Activated CD4-positive, alpha-beta T cell treated with anti-CD3 and anti-CD28 coated beads, Interleukin-2, amount 10 ng/mL, durations not matched to agents 24 days and 14 days (primary cell): ENCODE results near the gene SOAT2. TPM values are rescaled to one million over a fixed set of nuclear protein-coding genes. Genes with fewer than 3 reads are reported as not detected.
"Not testable (repeated sequence)": the region's sequence is repeated elsewhere in the genome, so short reads cannot be mapped to it uniquely, and the experiment has no call there.

Source experiments
- DNase-seq: peaks from one replicate; pipeline ENCODE4 v3.0.0; 2022
- H3K27ac Mint-ChIP-seq: one replicate; pipeline ENCODE4 v1.8.0; 2022; ENCODE audit warnings: mild to moderate bottlenecking, mixed read lengths
- H3K27me3 Mint-ChIP-seq: one replicate; pipeline ENCODE4 v1.8.0; 2022; ENCODE audit warnings: mixed read lengths
- H3K36me3 Mint-ChIP-seq: one replicate; pipeline ENCODE4 v1.8.0; 2022; ENCODE audit warnings: low read depth, mild to moderate bottlenecking, mixed read lengths
- H3K4me1 Mint-ChIP-seq: one replicate; pipeline ENCODE4 v1.8.0; 2021; ENCODE audit warnings: mixed read lengths
- H3K4me3 Mint-ChIP-seq: one replicate; pipeline ENCODE4 v1.8.0; 2022; ENCODE audit warnings: mild to moderate bottlenecking, moderate library complexity, mixed read lengths
- H3K9me3 Mint-ChIP-seq: one replicate; pipeline ENCODE4 v1.8.0; 2021; ENCODE audit warnings: mixed read lengths
- intact Hi-C: fragments of 100-400 bp; cut with micrococcal nuclease; formaldehyde crosslinking; loops from one replicate; pipeline ENCODE4 v1.15.1; 2023
- total RNA-seq: library from RNA; stranded (reverse); gene quantifications from 2 replicates; pipeline ENCODE4 v1.2.3, GENCODE V29; 2022

The SOAT2 gene
- total RNA-seq, 1 donor from 2014 or later, result not detected

GRCh38 chr12:53086361-53086760, 16.9 kb upstream of the SOAT2 start:
- no peak for DNase-seq
- Mint-ChIP-seq H3K27ac (no peak overlapping the region), H3K4me3 (no peak overlapping the region), H3K36me3 (no peaks in the 10 kb centered on the region), H3K9me3 (no peaks in the 10 kb centered on the region), H3K4me1 (peaks cover 2% of the 10 kb centered on the region), H3K27me3 (peaks cover 33% of the 10 kb centered on the region)
- intact Hi-C loops, result no loop called here

DNA sequence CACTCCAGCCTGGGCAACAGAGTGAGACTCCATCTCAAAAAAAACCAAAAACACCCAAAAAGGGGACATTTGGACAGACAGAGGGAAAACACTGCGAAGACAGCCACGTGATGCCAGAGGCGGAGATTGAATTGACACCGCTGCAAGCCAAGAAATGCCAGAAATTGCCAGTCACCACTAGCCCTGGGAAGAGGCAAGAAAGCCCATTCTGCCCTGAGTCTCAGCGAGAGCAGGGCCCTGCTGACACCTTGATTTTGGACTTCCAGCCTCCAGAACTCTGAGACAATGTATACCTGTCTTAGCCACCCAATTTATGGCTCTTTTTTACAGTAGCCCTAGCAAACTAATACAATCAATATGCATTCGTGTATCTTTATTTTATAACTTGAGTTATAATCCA, 13.2 kb upstream of the SOAT2 start:
- Mint-ChIP-seq H3K36me3 (no peaks in the 10 kb centered on the region), H3K4me3 (no peak overlapping the region), H3K9me3 (no peaks in the 10 kb centered on the region), H3K4me1 (no peaks in the 10 kb centered on the region), H3K27me3 (peaks cover 39% of the 10 kb centered on the region), H3K27ac (no peak overlapping the region)
- no peak for DNase-seq
- intact Hi-C loops, result no loop called here

GRCh38 chr12:53090554-53090953, 12.7 kb upstream of the SOAT2 start:
- intact Hi-C loops, result no loop called here
- no peak for DNase-seq
- Mint-ChIP-seq H3K27ac (no peak overlapping the region), H3K27me3 (peaks cover 38% of the 10 kb centered on the region), H3K4me1 (no peaks in the 10 kb centered on the region), H3K36me3 (no peaks in the 10 kb centered on the region), H3K4me3 (no peak overlapping the region), H3K9me3 (no peaks in the 10 kb centered on the region)

- H3K4me1 Mint-ChIP-seq, result peaks cover 2% of the 10 kb centered on the region
- H3K36me3 Mint-ChIP-seq, result no peaks in the 10 kb centered on the region
- intact Hi-C loops, result no loop called here
- no peak overlapping the region for H3K4me3 Mint-ChIP-seq
- peaks cover 40% of the 10 kb centered on the region for H3K27me3 Mint-ChIP-seq
- DNase-seq, result no peak
- H3K9me3 Mint-ChIP-seq, result no peaks in the 10 kb centered on the region
- no peak overlapping the region for H3K27ac Mint-ChIP-seq
Observed at GRCh38 chr12:53091756-53092155, 11.5 kb upstream of the SOAT2 start.

- DNase-seq, result no peak
- Mint-ChIP-seq H3K4me1 (peaks cover 17% of the 10 kb centered on the region), H3K27me3 (peaks cover 35% of the 10 kb centered on the region), H3K4me3 (no peak overlapping the region), H3K9me3 (no peaks in the 10 kb centered on the region), H3K27ac (no peak overlapping the region), H3K36me3 (no peaks in the 10 kb centered on the region)
- intact Hi-C loops, result no loop called here
Observed at GRCh38 chr12:53093777-53094393, 9.4 kb upstream of the SOAT2 start.

GRCh38 chr12:53094394-53094787, 8.9 kb upstream of the SOAT2 start:
- no peak for DNase-seq
- Mint-ChIP-seq H3K4me1 (peaks cover 22% of the 10 kb centered on the region), H3K36me3 (no peaks in the 10 kb centered on the region), H3K27ac (no peak overlapping the region), H3K4me3 (no peak overlapping the region), H3K9me3 (no peaks in the 10 kb centered on the region), H3K27me3 (peaks cover 37% of the 10 kb centered on the region)
- intact Hi-C loops, result no loop called here

- H3K9me3 Mint-ChIP-seq, DNase-seq, H3K27ac Mint-ChIP-seq, H3K36me3 Mint-ChIP-seq, H3K4me3 Mint-ChIP-seq: not testable (repeated sequence)
- Mint-ChIP-seq H3K27me3 (peaks cover 37% of the 10 kb centered on the region), H3K4me1 (peaks cover 23% of the 10 kb centered on the region)
- intact Hi-C loops, result loop anchor here (5.0 kb wide), 1 partner anchor 43 kb away; the partner anchor contains the start of gene TNS2
Observed at GRCh38 chr12:53094796-53095595, 8.3 kb upstream of the SOAT2 start.

DNA sequence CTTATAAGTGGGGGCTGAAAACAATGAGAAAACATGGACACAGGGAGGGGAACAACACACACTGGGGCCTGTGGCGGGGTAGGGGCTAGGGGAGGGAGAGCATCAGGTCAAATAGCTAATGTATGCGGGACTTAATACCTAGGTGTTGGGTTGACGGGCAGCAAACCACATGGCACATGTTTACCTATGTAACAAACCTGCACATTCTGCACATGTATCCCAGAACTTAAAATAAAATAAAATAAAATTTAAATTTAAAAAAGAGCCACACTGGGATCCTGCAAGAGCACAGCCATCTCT, 7.7 kb upstream of the SOAT2 start:
- not testable (repeated sequence) for H3K4me3 Mint-ChIP-seq, DNase-seq, H3K9me3 Mint-ChIP-seq, H3K36me3 Mint-ChIP-seq, H3K27ac Mint-ChIP-seq
- intact Hi-C loops, result loop anchor here (5.0 kb wide), 1 partner anchor 43 kb away; the partner anchor contains the start of gene TNS2
- Mint-ChIP-seq H3K27me3 (peaks cover 35% of the 10 kb centered on the region), H3K4me1 (peaks cover 23% of the 10 kb centered on the region)

- DNase-seq, result no peak
- peak overlapping the region; percentile 18 for H3K4me3 Mint-ChIP-seq
- peaks cover 23% of the 10 kb centered on the region for H3K4me1 Mint-ChIP-seq
- H3K27ac Mint-ChIP-seq, result no peak overlapping the region
- intact Hi-C loops, result loop anchor here (5.0 kb wide), 1 partner anchor 44 kb away; the partner anchor contains the start of gene TNS2
- peaks cover 30% of the 10 kb centered on the region for H3K27me3 Mint-ChIP-seq
- H3K36me3 Mint-ChIP-seq, result no peaks in the 10 kb centered on the region
- no peaks in the 10 kb centered on the region for H3K9me3 Mint-ChIP-seq
Observed at GRCh38 chr12:53096089-53096741, 7.1 kb upstream of the SOAT2 start.

GRCh38 chr12:53096759-53097158, 6.5 kb upstream of the SOAT2 start:
- DNase-seq, result no peak
- Mint-ChIP-seq H3K4me1 (peaks cover 23% of the 10 kb centered on the region), H3K9me3 (no peaks in the 10 kb centered on the region), H3K27ac (peak overlapping the region; percentile 39), H3K36me3 (no peaks in the 10 kb centered on the region), H3K27me3 (peaks cover 27% of the 10 kb centered on the region), H3K4me3 (peak overlapping the region; percentile 85)
- intact Hi-C loops, result loop anchor here (5.0 kb wide), 1 partner anchor 44 kb away; the partner anchor contains the start of gene TNS2

GRCh38 chr12:53097207-53097563, 6.1 kb upstream of the SOAT2 start:
- Mint-ChIP-seq H3K27me3 (peaks cover 25% of the 10 kb centered on the region), H3K9me3 (no peaks in the 10 kb centered on the region), H3K4me3 (peak overlapping the region; percentile 85), H3K36me3 (no peaks in the 10 kb centered on the region), H3K27ac (peak overlapping the region; percentile 39), H3K4me1 (peaks cover 24% of the 10 kb centered on the region)
- intact Hi-C loops, result loop anchor here (5.0 kb wide), 1 partner anchor 45 kb away; the partner anchor contains the start of gene TNS2
- no peak for DNase-seq

- intact Hi-C loops, result loop anchor here (1.0 to 5.0 kb wide), 2 partner anchors 18 to 45 kb away; partner anchors contain the start of genes SPRYD3 and TNS2
- Mint-ChIP-seq H3K4me3 (peak within 1 kb of the TSS; percentile 85), H3K36me3 (no peaks in the 10 kb centered on the region), H3K27ac (peak within 1 kb of the TSS; percentile 54), H3K27me3 (peaks cover 25% of the 10 kb centered on the region), H3K4me1 (peaks cover 28% of the 10 kb centered on the region), H3K9me3 (no peaks in the 10 kb centered on the region)
- peak; percentile 89 for DNase-seq
Observed at GRCh38 chr12:53097564-53098353, 5.5 kb upstream of the SOAT2 start, which contains the start of gene IGFBP6. Gene IGFBP6, plus strand, starts transcription at chr12:53097667. Its CDS starts 51 bp downstream, at chr12:53097718.

DNA sequence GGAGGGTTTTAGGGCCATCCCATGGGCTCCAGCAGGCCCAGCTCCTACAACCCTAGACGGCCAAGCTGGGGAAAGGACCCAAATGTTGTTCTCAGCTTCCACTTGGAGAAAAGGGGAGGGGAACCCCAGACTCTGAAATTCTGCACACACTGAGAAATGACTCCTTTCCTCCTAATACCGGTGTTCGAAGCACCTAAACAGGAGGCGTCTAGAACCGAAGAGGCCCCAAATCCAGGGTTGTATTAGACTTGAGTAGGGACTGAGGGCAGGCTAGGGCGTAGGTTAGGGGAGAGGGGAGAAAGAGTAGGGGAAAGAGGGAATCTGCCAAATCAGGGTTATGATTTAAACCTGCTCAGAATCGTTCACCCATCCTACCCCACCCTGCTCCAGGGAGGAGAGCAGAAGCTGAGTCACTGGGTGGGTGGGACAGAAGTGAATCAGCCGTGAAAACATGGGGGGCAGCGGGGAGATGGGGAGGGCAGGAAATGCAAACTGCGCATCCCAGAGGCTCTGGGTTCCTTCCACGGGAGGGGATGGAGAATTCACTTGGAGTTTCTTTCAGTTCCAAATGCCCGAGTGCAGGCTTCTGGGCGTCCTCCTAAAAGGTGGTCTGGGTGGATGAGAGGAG, 4.8 kb upstream of the SOAT2 start:
- Mint-ChIP-seq H3K27ac (peak overlapping the region; percentile 54), H3K9me3 (no peaks in the 10 kb centered on the region), H3K4me3 (peak overlapping the region; percentile 77), H3K4me1 (peaks cover 34% of the 10 kb centered on the region), H3K27me3 (peaks cover 23% of the 10 kb centered on the region), H3K36me3 (no peaks in the 10 kb centered on the region)
- no peak for DNase-seq
- intact Hi-C loops, result loop anchor here (1.0 to 5.0 kb wide), 2 partner anchors 19 to 46 kb away; partner anchors contain the start of genes SPRYD3 and TNS2
